Endodermal cell (in vitro differentiated cells): ENCODE measurements around the gene SEMA4G. TPM values are rescaled to one million over a fixed set of nuclear protein-coding genes. Genes with fewer than 3 reads are reported as not detected.

Experiments
- DNase-seq: peaks from one replicate; pipeline ENCODE4 v3.0.0-alpha.2; 2017
- H3K27ac ChIP-seq: 2 replicates; pipeline ENCODE4 v1.5.1; 2013; ENCODE audit warnings: mild to moderate bottlenecking, low read depth, low read length, moderate library complexity
- H3K27me3 ChIP-seq: 2 replicates; pipeline ENCODE4 v1.6.1; 2013; ENCODE audit warnings: mild to moderate bottlenecking, low read length, moderate library complexity; ENCODE audit not compliant: insufficient read depth, control insufficient read depth, poor library complexity, severe bottlenecking
- H3K36me3 ChIP-seq: 2 replicates; pipeline ENCODE4 v1.7.0; 2013; ENCODE audit warnings: mild to moderate bottlenecking, low read length, moderate library complexity; ENCODE audit not compliant: control insufficient read depth, insufficient read depth
- H3K4me1 ChIP-seq: one replicate; pipeline ENCODE4 v1.7.0; 2013; ENCODE audit warnings: low read length; ENCODE audit not compliant: control insufficient read depth, insufficient read depth
- H3K4me3 ChIP-seq: 2 replicates; pipeline ENCODE4 v1.5.1; 2013; ENCODE audit warnings: mild to moderate bottlenecking, low read length, moderate library complexity
- H3K9ac ChIP-seq: 2 replicates; pipeline ENCODE4 v1.6.1; 2013; ENCODE audit warnings: mild to moderate bottlenecking, low read length, moderate library complexity; ENCODE audit not compliant: poor library complexity, severe bottlenecking; ENCODE audit errors: extremely low read depth
- H3K9me3 ChIP-seq: 2 replicates; pipeline ENCODE4 v1.6.1; 2013; ENCODE audit warnings: mild to moderate bottlenecking, low read length, moderate library complexity; ENCODE audit not compliant: control insufficient read depth
- H3K27ac Mint-ChIP-seq: 2 replicates; pipeline ENCODE4 v1.8.0; 2020; ENCODE audit warnings: mixed read lengths
- H3K27me3 Mint-ChIP-seq: 2 replicates; pipeline ENCODE4 v1.8.0; 2021; ENCODE audit warnings: mild to moderate bottlenecking, mixed read lengths; ENCODE audit not compliant: insufficient read depth
- H3K36me3 Mint-ChIP-seq: 2 replicates; pipeline ENCODE4 v1.8.0; 2020; ENCODE audit warnings: low read depth, mixed read lengths
- H3K4me1 Mint-ChIP-seq: 2 replicates; pipeline ENCODE4 v1.8.0; 2020; ENCODE audit warnings: mixed read lengths
- H3K4me3 Mint-ChIP-seq: 2 replicates; pipeline ENCODE4 v1.8.0; 2020; ENCODE audit warnings: mild to moderate bottlenecking, moderate library complexity, mixed read lengths
- H3K9me3 Mint-ChIP-seq: 2 replicates; pipeline ENCODE4 v1.8.0; 2020; ENCODE audit warnings: mild to moderate bottlenecking, mixed read lengths
- WGBS, 2 experiments: methylation state at CpG; one replicate each; pipeline versions ENCODE4 v1.1.5 to v1.1.7; 2013; ENCODE audit warnings: missing lambda C conversion rate in 2 of 2, mixed read lengths in 1 of 2; ENCODE audit not compliant: insufficient coverage in 1 of 2, insufficient read length in 1 of 2; 5-methylcytosine and 5-hydroxymethylcytosine counted together
- long read RNA-seq, 4 experiments: library from polyadenylated mRNA in 2 of 4; library from RNA in 1 of 4; library from capped mRNA in 1 of 4; stranded (forward) in 3 of 4; unstranded in 1 of 4; transcript quantifications; one replicate each; pipeline ENCODE4 v2.0.0, GENCODE V29; 2020 to 2021; ENCODE audit warnings: inconsistent platforms in 1 of 4
- polyA plus RNA-seq, 2 experiments: library from polyadenylated mRNA; stranded (reverse); fragments of 50-300 nt; gene quantifications; one replicate each; pipeline ENCODE4 v1.2.3, GENCODE V29; 2013
- total RNA-seq, 2 donors: library from RNA; stranded (reverse); fragmentation: NEBNext Ultra II Directional in 1 of 2; extraction: Animal tissue kit (Norgen Biotek cat#: 25700) in 1 of 2; gene quantifications; 2 replicates in 1 of 2; 3 replicates in 1 of 2; pipeline ENCODE4 v1.2.1, GENCODE V29; 2021
- TF ChIP-seq, protein P1 (sequence below): fragments of 200-600 bp; sonication (generic); conservative IDR thresholded peaks from 2 replicates; pipeline ENCODE4 v1.5.0; 2021; ENCODE audit warnings: antibody characterized with exemption, mild to moderate bottlenecking

The SEMA4G gene, protein sequence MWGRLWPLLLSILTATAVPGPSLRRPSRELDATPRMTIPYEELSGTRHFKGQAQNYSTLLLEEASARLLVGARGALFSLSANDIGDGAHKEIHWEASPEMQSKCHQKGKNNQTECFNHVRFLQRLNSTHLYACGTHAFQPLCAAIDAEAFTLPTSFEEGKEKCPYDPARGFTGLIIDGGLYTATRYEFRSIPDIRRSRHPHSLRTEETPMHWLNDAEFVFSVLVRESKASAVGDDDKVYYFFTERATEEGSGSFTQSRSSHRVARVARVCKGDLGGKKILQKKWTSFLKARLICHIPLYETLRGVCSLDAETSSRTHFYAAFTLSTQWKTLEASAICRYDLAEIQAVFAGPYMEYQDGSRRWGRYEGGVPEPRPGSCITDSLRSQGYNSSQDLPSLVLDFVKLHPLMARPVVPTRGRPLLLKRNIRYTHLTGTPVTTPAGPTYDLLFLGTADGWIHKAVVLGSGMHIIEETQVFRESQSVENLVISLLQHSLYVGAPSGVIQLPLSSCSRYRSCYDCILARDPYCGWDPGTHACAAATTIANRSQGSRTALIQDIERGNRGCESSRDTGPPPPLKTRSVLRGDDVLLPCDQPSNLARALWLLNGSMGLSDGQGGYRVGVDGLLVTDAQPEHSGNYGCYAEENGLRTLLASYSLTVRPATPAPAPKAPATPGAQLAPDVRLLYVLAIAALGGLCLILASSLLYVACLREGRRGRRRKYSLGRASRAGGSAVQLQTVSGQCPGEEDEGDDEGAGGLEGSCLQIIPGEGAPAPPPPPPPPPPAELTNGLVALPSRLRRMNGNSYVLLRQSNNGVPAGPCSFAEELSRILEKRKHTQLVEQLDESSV
- total RNA-seq: 10 to 100 TPM; 20.1 to 36.6 TPM
- 17.0 TPM for polyA plus RNA-seq (2013, experiment 1 of 2)
- 13.1 TPM for polyA plus RNA-seq (2013, experiment 2 of 2)
- long read RNA-seq, experiment 1, partial matches to known transcripts: 2 of 10 reads
- long read RNA-seq, experiment 1, other reads (novel, unspliced or antisense): 6 of 10 reads
- long read RNA-seq, experiment 2, partial matches to known transcripts: 0 of 5 reads
- long read RNA-seq, experiment 2, other reads (novel, unspliced or antisense): 5 of 5 reads
- long read RNA-seq, experiment 3, partial matches to known transcripts: 1 of 5 reads
- long read RNA-seq, experiment 3, other reads (novel, unspliced or antisense): 1 of 5 reads
- long read RNA-seq, experiment 4: 0 reads

DNA sequence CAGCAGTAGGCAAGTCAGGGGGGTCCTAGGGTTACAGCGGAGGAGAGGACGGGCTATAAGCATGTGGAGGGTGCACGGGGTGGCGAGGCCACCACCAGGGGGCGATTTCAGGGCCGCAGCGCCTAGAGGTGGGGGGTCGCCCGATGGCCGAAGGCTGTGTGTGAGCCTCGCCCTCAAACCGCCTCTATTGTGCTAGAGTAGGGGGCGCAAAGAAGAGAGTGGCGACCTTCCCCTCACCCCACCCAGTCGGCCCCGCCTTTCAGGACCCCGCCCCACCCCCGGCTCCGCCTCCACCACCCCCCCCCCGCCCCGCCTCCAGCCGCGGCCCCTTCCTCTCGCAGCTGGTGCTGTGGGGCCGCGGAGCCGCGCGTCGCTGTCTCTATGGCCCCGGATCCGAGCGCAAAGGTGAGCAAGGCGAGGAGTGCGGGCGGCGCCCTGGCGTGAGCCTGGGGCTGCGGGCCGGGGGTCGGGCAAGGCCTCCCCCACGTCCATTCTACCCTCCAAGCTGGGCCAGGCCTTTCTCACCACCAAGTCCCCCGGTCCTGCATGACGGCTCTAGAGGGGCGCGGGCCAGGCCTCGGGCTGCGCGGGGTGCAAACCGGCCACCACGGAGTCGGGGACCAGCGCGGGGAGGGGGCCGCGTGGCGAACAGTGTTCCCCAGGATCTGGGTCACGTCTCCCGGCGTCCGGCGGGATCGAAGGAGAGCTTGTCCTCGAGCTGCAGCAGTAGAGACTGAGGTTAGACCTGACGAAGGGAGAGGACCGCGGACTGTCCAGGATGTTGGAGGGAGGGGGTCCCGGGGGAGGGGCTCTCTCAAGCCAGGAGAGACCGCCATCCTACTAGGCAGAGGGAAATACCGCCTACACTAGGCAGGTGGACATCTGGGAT, at the start of gene SEMA4G:
SEMA4G (plus strand) TSS at position 318 of the 889 bp plus-strand sequence. CDS start 3,409 bp downstream, outside the sequence.
- no peaks in the 10 kb centered on the region for H3K9me3 ChIP-seq
- peaks cover 19% of the 10 kb centered on the region for H3K36me3 ChIP-seq
- H3K27ac Mint-ChIP-seq: no peak within 1 kb of the TSS
- peak; percentile 94 for DNase-seq
- peak within 1 kb of the TSS; percentile 82 for H3K4me3 ChIP-seq
- H3K27me3 Mint-ChIP-seq: no peaks in the 10 kb centered on the region
- H3K9ac ChIP-seq: peak within 1 kb of the TSS; percentile 34
- TF ChIP-seq, protein P1, sequence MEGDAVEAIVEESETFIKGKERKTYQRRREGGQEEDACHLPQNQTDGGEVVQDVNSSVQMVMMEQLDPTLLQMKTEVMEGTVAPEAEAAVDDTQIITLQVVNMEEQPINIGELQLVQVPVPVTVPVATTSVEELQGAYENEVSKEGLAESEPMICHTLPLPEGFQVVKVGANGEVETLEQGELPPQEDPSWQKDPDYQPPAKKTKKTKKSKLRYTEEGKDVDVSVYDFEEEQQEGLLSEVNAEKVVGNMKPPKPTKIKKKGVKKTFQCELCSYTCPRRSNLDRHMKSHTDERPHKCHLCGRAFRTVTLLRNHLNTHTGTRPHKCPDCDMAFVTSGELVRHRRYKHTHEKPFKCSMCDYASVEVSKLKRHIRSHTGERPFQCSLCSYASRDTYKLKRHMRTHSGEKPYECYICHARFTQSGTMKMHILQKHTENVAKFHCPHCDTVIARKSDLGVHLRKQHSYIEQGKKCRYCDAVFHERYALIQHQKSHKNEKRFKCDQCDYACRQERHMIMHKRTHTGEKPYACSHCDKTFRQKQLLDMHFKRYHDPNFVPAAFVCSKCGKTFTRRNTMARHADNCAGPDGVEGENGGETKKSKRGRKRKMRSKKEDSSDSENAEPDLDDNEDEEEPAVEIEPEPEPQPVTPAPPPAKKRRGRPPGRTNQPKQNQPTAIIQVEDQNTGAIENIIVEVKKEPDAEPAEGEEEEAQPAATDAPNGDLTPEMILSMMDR: peak; percentile 95
- H3K36me3 Mint-ChIP-seq: peaks cover 19% of the 10 kb centered on the region
- 3 to 4% methylated on average over 21 to 58 of the region's 70 CpGs for WGBS, 2 experiments
- no peak within 1 kb of the TSS for H3K27ac ChIP-seq
- peak within 1 kb of the TSS; percentile 74 for H3K4me3 Mint-ChIP-seq
- peaks cover 18% of the 10 kb centered on the region for H3K4me1 ChIP-seq
- no peaks in the 10 kb centered on the region for H3K9me3 Mint-ChIP-seq
- H3K4me1 Mint-ChIP-seq: peaks cover 33% of the 10 kb centered on the region
- H3K27me3 ChIP-seq: no peaks in the 10 kb centered on the region

DNA sequence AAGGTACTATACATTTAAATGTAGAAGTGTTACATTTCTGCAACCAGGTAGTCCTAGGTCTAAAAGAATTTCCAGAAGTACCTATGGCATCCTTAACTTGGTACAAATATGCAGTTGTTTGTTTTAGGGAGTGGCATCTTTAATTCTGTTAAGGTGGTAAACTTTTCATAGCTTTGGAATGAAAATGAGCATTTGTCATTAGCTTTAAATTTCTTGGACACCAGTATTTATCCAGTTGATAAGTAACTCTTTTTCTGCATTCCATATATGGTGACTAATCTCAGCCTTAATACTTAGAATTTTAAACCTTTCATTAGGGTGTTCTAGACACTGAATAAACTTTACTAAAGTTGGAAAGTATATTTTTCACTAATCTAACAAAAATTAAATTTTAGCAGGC, 45.7 kb upstream of the SEMA4G start:
- Histone ChIP-seq H3K9ac (no peak overlapping the region), H3K27me3 (no peaks in the 10 kb centered on the region), H3K4me3 (no peak overlapping the region), H3K9me3 (no peaks in the 10 kb centered on the region), H3K4me1 (no peaks in the 10 kb centered on the region), H3K36me3 (peaks cover 84% of the 10 kb centered on the region), H3K27ac (no peak overlapping the region)
- no peak overlapping the region for H3K4me3 Mint-ChIP-seq
- peaks cover 2% of the 10 kb centered on the region for H3K4me1 Mint-ChIP-seq
- H3K27me3 Mint-ChIP-seq: no peaks in the 10 kb centered on the region
- H3K27ac Mint-ChIP-seq: no peak overlapping the region
- no peaks in the 10 kb centered on the region for H3K9me3 Mint-ChIP-seq
- TF ChIP-seq, protein P1: no peak
- DNase-seq: no peak
- peaks cover 60% of the 10 kb centered on the region for H3K36me3 Mint-ChIP-seq
